HG02973 (cell line): Measurements from ENCODE around the gene CRELD2.
"Not testable (repeated sequence)": the region's sequence is repeated elsewhere in the genome, so short reads cannot be mapped to it uniquely, and the experiment has no call there.

ENCODE experiments used
- ATAC-seq: cut with Tn5 transposase; IDR thresholded peaks from one replicate; pipeline ENCODE4 v1.9.1; 2021; ENCODE audit warnings: moderate library complexity; ENCODE audit not compliant: unreplicated experiment

The CRELD2 gene

DNA sequence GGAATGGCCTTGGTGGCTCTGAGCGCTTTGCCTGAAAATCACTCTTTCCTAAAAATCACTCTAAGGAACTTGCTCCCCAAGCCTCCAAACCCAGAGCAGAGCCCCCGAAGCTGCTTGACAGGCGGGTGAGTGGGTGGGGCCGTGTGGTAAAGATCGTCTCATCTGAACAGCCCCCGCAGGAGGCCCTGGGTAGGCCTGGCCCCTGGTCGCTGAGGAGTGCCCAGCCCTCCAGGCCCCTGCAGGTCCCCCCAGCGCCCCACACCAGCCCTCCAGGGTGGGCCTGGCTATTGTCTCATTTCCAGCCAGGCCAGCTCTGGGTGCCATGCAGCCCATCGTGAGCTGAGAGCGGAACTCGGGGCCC is 25.0 kb downstream of the CRELD2 start:
- ATAC-seq = no peak

DNA sequence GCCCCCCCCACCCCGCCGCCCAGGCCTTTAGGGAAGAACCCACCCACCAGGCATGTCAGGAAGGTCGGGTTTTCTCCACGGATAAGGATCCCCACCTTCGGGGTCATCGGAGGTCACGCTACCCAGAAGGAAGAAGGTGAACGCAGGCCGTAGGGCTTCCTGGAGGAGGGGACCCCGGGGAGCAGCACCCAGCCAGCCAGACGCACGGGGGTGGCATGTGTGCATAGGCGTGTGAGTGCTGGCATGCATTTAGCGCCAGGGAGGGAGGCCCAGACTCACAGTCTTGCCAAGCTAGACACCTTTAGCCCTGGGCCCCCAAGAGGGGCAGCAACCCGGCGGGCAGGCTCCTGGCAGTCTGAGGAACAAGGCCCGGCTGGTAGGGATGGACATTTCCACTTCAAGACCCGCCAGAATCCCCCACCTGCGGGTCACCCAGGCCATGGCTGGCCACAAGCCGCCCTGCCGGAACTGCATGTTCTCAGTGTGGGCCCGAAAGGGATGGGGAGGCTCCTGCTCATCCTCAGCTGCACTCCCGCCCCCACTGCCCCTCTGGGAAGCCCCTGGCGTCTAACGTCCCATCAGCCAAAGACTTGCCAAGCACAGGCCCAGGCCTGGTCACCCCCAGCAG is 25.5 kb downstream of the CRELD2 start:
- ATAC-seq = no peak

DNA sequence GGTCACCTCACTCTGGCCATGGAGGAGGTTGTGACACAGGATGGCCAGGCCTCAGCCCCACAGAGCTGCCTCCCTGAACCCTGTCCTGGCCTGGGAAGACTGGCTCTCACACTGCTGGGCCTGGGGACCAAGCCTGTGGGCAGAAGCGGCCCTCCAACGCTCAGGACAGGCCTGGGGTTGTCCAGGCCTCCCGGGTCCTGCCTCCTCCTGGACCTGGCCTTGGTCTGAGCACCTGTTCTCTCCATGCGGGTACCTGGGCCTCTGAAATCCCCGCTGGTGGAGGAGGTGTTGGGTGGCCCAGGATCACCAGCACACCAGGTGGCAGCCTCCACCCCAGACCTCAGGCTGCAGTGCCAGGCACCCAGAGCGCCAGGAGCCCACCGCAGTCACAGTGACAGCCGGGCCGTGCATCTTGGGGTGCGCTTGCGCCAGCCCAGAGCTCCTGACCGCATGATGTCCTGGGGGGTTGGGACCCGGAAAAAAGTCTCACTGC is 26.0 kb downstream of the CRELD2 start:
- ATAC-seq = no peak

DNA sequence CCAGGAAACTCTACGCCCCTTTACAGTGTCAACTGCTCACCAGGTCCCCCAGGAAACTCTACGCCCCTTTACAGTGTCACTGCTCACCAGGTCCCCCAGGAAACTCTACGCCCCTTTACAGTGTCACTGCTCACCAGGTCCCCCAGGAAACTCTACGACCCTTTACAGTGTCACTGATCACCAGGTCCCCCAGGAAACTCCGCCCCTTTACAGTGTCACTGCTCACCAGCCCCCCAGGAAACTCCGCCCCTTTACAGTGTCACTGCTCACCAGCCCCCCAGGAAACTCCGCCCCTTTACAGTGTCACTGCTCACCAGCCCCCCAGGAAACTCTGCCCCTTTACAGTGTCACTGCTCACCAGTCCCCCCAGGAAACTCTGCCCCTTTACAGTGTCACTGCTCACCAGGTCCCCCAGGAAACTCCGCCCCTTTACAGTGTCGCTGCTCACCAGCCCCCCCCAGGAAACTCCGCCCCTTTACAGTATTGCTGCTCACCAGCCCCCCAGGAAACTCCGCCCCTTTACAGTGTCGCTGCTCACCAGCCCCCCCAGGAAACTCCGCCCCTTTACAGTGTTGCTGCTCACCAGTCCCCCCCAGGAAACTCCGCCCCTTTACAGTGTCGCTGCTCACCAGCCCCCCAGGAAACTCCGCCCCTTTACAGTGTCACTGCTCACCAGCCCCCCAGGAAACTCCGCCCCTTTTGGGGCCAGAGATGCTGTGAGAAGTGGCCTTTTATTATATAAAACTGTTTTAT is 26.8 kb downstream of the CRELD2 start:
- not testable (repeated sequence) for ATAC-seq

DNA sequence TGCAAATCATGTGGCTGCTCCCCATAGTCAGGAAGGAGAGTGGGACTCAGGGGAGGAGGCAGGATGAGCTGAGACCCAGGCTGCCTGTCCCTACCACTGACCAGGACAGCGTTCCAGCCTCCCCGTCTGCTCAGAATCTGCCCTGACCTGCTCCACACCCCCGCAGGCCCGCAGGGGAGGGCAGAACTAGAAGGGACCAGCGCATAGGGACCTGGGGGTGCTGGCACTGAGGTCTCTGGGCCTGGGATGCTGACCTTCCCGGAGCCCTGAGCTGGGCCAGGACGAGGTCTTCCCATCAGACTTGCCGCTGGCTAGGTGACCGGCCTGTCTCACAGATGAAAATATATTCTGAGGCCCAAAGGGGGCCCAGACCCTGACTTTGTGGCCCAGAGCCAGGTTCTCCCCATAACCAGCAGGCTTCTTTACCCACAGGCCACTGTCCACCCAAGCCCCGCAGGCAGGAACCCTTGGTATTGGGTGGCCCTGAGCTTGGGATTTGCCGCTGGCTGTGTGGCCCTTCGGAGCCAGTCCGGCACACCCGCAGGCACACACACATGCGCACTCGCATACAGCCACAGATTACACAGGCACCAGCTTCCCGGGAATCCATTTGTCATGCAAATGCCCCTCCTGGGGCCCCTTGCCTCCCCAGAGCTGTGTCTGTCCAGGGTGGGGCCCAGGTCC is 28.3 kb downstream of the CRELD2 start:
- no peak for ATAC-seq

DNA sequence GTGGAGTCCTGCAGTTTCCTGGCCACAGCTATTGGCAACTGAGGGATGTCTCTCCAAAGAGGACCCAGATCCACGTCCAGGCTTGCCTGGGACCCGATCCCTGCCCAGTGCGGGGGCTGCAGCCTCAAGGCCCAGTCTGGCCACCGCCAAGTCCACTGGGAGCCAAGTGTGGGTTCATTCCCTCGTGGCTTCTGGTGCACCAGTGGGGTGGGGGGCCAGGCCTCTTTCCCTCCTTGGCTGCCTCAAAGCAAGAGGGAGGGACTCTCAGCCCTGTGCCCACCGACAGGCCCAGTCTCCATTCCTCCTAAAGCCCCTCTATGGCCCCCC is 28.8 kb downstream of the CRELD2 start:
- ATAC-seq = no peak

DNA sequence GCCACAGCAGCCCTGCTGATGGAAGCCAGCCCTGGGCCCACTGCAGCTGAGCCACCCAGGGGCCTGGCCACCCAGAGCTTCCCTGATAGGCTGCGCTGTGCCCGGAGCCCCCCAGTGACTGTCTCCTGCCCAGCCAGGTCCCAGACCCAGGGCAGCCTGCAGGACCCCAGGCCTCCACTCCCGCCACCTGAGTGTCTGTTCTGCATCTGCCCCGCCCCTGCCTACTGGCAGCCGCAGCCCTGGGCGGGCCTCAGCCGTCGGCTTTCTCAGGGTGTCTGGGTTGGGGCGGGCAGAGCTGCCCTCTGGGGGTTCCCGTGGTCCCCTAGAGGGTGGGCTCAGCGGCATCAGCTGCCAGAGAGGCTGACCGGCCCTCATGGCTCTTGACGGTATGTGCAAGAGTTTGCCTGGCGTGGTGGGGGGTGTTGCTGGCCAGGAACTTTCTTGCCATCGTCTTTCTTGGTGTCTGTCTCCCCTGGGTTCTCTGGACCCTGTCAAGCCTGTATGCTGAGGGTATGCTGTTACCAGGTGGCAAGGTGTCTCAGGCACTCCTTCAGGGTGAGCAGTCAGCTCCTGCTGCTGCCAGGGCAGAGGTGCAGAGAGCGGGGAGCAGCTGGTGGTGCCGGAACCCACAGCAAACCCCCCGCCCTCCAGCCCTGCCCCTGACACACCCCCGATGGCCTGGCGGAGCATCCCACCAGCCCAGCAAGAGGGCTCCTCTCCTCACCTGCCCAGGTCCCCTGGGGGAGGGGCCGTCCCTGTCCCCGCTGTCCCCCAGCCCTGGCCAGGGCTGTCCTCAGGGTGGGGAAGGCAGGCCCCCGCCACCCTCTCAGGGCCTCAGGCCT is 29.9 kb downstream of the CRELD2 start:
- ATAC-seq = no peak

DNA sequence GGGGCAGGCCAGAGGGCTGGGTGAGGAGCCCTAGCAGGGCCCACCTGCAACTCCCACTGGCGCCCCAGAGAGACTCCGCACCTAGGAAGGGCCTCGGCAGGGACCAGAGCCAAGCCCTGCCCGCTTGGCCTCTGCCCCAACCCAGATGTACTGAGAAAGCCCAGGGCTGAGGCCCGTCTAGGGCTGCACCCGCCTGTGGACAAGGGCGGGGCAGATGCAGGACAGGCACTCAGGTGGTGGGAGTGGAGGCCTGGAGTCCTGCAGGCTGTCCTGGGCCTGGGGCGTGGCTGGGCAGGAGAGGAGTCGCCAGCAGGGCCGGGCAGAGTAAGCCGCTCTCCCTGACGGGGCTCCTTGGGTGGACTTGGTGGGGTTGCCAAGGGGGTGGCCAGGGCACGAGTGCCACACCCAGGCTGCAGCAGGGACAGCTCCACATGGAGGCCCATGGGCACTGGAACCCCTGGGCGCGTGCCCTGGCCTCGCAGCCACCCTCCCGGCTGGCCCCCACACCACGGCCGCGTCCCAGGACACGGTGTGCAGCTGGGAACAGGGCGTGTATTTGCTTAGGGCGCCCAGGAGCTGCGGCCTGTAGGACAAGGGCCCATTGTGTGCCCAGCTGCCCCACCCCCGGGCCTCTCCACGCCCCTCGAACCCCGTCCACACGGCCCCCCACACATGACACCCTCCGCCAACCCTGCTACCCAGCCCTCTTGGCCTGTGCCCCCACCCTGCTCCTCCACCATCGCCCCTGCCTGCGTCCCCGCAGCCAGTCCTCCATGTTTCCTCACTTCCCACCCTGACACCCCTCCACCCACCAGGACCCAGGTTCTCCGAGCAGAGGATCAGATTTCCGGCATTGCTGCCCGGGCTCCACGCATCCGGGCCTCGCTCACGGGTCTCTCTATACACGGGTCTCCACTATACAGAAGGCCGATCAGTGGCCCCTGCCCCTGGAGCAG is 30.8 kb downstream of the CRELD2 start:
- no peak for ATAC-seq

DNA sequence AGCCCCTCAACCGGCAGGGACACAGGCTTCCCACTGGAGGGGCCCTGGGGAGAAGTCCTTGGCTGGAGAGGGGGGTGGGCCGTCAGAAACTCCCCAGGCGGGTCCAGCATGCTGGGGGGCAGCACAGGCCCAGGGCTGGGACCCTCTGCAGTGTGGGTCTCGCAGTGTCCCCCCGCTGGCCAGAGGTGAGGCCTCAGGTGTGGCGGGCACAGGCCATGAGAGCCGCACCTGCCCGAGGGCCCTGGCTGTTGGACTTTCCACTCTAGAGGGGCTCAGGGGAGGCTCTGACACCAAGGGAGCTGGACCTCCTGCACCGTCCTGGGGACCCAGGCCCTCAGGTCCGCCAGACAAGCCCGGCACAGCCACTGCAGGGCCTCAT is 31.5 kb downstream of the CRELD2 start:
- no peak for ATAC-seq

DNA sequence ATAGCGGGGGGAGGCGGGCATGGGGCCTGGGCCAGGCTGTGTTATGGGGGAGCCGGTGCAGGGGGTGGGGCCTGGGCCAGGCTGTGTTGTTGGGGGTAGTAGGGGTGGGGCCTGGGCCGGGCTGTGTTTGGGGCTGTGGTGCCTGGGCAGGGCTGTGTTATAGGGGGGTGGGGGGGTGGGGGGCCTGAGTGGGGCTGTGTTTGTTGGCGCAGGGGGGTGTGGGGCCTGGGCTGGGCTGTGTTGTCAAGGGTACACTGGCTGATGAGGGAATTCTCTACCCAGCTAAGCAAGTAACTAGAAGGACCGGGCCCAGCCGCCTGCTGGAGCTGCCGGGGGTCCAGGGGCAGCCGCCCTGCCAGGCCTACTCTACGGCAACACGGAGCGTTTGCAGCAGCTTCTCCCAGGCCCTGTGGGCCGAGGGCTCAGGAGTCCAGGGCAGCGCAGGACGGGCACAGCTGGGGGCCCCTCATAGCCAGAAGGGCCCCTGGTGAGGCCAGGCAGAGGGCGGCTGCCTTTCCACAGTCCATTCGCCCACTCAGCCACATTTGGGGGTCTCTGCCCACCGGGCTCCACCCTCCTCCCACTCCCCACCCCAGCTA is 32.1 kb downstream of the CRELD2 start:
- no peak for ATAC-seq

DNA sequence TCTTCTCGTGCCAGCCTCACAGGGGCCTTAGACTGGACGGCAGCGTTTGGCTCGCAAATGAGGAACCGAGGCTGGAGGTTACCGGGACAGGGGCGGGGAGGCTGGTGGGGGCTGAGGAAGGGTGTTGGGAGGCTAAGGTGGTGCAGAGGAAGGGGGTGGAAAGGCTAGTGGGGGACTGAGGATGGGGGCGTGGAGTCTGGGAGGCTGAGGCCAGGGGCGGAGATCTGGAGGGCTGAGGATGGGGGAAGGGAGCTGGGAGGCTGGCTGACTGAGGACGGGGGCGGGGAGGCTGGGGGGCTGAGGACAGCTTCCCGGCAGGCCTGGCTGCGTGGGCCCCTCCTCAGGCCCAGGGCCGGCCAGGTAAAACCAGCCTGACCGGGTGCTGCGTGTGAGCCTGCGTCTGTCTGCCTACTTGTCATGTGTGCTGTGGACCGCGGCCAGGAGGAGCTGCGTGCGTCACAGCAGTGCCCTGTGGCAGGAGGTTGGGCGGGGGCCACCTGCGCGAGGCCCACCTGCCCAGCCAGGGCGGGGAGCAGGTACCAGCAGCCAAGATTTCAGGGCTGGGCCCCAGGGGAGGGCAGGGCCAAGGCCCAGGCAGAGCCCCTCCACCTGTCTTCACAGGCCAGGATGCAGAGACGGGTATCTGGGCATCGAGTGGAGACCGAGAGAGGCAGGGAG is 32.7 kb downstream of the CRELD2 start:
- ATAC-seq = no peak

DNA sequence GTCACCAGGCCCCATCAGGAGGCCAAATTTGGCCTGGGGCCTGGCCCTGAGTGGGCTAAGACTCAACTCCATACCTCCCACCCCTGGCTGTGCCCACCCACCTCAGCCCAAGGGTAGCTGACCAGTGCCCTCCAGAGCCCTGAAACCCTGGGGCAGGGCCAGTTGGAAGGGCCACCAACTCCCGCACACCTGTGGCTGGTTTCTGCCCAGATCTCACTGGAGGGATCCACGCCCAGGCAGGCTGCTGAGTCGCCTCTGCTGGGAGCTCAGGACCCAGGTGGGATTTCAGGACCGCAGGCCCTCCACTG is 33.2 kb downstream of the CRELD2 start:
- ATAC-seq = no peak

DNA sequence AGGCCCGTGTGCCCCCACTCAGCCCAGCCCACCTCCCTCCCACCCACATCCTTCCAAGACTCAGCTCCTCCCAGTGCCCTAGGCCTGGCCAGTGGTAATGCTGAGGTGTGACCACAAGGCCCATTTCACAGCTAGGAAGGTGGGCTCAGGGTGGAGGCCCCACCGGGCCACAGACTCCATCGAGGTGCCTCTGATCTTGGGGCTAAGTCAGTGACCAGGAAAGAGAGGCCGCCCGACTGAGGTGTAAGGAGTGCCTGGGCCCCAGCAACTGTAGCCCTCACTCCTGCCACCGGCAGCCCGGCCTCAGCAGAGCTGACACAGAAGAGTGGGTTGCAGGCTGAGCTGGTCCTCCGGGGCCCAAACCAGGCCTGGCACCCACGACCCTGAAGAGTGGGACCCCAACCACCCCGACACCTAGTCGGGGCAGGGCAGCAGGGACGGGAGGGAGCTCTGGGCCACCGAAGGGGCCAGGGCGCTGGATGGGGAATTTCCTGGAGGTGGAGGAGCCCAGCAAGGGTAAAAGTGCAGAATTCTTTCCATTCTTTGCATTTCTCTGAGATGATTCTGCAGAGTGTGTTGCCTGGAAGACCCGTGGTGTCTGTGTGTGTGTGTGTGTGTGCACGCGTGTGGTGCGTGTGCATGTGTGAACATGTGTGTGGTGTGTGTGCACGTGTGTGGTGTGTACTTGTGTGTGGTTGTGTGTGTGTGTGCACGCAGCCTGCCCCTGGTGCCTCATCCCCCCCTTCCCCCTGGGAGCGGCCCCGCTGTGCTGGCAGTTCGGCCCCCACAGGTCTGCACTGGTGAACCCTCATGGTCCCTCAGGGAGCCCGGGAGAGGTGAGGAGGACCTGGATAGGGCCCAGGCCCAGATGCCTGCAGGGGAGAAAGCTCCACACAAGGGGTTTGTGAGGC is 33.8 kb downstream of the CRELD2 start:
- ATAC-seq = no peak

DNA sequence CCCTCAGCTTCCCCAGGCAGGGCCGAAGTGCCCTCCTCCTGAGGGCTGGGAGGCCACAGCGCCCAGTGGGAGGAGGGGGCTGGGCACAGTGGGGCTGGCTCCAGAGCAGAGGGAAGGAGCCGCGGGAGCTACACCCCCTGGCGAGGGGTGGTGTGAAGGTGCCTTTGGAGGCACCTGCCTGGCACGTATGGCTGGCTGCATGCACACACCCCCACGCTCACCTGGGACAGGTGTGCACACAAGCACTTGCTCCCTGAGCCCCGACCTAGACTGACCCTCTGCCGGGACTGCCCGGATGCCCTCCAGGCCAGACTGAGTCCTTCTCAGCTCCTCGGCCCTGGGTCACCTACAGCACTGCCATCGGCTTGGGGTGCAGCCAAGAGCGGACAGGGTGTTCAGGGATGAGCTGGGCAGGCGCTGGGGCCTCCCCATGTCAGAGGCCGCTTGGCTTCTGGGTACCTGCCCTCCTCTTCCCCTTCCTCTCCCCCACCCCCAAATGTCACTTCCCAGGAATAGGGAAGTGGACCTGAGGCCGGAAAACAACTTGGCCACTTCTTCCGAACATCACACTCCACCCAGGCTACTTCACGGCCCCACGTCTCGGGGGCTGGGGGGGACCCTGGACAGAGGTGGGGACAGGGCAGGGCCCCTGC is 34.7 kb downstream of the CRELD2 start:
- ATAC-seq = no peak

DNA sequence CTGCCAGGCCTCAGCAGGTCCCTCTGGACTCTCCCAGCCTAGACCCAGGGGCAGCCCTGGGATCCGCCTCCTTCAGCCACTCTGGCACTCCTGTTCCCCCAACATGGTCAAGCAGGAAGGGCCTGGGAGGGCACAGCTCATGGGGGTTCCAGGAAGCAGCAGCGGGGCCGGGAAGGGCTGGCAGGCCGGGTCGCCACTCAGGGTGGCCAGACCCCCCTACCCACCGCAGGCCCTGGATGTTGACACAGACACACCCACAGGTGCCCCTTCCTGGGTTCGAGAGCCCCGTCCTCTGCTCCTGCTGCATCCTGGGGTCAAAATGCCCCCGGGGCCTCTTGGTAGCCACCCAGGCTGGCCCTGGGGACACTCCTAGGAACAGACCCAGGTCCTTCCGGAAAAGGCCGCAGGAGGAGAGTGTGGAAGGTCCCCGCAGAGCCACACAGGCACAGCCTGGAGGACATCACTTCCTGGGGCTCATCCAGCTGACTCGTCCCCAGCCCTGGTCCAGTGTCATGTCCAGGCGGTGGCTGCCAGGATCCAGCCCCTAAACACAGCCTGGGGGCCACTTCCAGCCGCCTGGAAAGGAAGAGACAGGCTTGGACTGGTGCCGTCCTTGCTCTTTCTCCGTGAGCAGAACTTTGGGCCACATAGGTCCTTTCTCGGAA is 35.4 kb downstream of the CRELD2 start:
- ATAC-seq = no peak

DNA sequence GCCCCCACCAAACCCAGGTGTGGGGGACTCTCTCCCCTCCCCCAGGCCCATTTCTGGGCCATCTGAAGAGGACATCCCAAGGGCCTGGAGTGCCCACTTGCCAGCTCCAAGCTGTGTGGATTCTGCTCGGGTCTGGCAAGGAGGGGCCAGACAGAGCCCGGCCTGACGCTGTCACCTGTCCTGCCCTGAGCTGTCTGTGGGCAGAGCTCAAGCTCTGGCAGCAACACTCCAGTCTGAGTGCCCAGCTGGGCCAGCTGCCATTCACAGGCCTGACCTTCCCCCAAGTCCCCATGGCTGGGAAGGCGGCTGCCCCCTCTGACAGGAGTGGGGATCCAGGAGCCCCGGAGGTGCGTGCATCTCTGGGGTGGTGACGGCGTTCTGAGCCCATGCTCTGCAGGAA is 35.9 kb downstream of the CRELD2 start:
- no peak for ATAC-seq

DNA sequence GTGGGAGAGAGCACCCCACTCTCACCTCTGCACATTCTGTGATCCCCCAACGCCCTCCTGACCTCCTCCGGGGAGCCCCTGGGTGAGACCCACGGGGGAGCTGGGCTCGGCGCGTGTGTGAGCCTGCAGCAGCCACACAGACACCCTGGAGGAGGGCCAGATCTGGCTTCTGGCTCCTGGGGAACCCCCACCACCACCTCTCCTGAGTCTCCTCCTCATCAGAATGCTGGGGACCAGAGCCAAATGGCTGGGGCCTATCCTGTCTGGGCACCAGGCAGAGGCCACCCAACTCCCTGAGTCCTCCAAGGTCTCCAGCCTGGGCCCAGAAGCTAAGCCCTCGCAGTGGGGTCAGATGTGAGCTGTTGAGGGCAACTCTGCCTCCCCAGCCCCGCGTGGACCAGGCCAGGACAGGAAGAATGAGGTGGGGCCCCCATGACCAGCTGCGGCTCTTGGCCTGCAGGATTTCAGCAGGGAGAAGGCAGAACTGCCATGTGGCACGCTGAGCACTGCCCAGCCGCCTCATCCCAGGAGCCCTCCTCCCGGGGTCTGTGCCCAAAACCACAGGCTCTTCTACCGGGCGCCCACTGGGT is 36.7 kb downstream of the CRELD2 start:
- no peak for ATAC-seq
